Measurements from ENCODE around the gene CD2BP2.
"Not testable (repeated sequence)": the region's sequence is repeated elsewhere in the genome, so short reads cannot be mapped to it uniquely, and the experiment has no call there.

The CD2BP2 gene

DNA sequence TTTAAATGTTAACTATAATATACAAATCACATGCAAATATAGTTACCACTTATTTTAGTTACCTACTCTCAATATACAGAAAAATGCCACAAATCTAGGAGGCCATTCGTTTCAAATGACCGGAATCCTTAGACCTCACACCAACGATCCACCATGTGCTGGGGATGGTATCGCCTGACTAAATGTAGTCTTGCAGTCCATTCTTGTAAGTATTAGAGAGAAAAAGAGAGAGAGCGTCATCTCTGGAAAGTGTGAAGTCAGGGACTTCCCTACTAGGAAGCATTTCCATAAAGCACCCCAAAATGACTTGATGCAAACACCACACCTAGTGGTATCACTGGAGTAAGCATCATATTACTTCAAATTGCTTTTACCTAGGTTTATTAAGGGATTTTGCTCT lies 45.9 kb downstream of the CD2BP2 start:
- not testable (repeated sequence) for H3K4me3 ChIP-seq (ENCODE audit: low read depth, low read length); H3K9me3 ChIP-seq (ENCODE audit: severe bottlenecking); H3K27ac ChIP-seq; H3K36me3 ChIP-seq; H3K27me3 ChIP-seq (ENCODE audit: insufficient read depth, low read depth, severe bottlenecking); DNase-seq
